NCI-H774 (cell line): ENCODE data around the gene C6.

ENCODE experiments used
- DNase-seq: peaks from one replicate; lab custom pipeline; 2025; lab: John Stamatoyannopoulos, UW

C6 gene

DNA sequence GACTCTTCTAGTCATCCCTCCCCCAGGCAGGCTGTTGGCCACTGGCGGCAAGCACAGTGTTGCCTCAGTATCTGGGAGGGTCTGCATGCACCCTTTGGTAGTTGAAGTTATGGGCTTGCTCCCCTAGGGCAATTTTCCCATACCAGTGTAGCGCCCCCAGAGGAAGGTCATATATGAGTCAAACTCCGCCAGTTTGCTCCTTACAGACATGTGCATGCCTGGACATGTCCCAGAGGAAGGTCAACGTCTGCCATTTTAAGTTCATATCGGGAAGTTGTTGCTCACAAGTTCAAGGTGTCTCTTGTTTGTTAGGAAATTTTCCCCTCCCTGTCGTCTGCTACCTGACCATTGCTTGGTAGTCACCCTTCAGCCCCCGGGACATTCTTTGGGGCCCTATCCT lies 90.9 kb downstream of the C6 start:
- DNase-seq, result no peak

DNA sequence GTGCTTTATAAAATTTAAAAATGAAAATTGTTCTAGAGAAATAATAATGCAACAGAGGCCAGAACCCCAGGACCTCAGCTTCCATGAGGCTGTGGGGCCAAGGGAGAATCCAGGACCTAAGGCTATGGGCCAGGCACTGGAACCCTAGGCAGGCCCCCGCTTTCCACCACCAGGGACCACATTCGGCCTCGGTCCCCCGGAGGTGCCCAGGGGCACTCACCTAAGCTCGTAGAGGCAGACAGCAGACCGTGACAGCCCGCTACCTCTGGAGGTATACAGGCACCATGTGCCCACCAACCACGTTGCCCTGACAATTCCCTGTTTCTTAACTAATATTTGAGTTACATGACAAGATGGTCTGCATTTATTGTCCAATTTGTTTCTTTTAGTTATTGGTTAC lies 92.7 kb downstream of the C6 start:
- no peak for DNase-seq

GRCh38 chr5:41118177-41118576 lies 95.2 kb downstream of the C6 start:
- no peak for DNase-seq

DNA sequence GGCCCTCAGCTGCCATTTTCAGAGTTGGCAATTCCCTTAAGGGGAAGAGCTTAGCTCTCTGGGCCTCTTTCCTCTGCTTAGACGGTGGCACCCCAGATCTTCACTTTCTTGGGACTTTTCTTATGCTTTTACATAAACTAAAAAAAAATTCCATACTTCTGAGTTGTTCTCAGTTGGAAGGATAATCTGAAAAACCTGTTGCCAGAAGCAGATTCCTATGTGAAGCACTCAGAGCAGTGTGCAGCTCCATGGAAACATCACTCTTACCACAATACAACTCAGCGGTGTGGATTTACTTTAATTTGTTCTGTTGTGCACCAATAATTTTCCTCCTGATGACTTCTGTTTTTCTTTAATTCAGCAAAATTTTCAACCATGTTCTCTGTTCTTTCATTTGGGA lies 98.1 kb downstream of the C6 start:
- DNase-seq, result no peak

DNA sequence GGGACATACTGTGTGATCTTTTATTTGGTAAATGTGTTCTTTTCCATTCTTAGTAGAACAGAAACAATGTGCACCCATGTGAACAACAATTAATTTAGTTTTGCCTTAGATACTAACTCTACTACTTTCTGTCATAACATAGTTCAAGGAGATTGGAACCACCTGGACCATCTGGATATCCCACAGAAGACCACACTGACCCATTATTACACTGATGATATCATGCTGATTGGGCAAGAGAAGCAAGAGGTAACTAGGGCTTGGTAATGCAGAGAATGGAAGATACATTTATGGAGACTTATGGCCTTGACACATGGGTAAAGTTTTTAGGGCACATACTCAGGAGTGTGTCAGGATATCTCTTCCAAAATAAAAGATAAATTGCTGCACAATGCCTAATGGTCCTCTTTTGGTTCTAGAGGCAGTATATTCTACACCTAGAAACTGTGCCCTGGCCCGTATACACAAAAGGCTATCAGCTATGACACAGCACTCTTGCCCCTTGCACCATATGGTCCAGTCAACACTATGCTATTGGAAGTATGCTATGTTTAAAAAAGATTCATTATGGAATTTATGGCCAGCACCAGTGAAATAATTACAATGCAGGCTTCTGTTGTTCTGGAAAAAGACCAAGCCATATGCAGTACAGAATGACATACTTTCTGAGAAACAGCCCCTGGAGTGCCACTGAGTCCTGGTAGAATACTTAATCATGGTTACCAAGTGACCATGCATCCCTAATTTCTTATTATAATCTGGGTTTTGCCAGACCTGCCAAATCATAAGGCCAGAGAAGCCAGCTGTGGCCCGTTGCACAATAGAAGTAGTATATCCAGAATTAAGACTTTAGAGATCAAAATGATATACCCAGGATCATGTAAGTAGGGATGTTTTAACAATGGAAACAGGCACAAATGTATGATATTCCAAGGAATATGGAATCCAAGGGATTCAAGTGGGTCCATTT lies 100.6 kb downstream of the C6 start:
- no peak for DNase-seq

DNA sequence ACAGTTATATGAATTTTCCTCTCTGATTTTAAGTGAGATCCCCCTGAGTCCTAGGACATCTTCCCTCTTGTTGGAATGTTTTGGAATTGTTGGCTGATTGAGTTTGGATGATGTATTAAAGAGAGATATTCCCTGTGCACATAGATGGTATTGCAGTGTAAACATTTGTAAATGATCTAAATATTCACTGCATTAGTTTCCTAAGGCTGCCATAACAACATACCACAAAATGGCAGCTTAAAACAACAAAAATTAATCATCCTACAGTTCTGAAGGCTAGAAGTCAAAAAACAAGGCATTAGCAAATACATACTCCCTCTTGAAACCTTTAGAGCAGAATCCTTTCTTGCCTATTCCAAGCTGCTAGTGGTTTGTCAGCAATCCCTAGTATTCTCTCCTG lies 104.1 kb downstream of the C6 start:
- no peak for DNase-seq

GRCh38 chr5:41102341-41102740 lies 111.0 kb downstream of the C6 start:
- DNase-seq, result no peak

DNA sequence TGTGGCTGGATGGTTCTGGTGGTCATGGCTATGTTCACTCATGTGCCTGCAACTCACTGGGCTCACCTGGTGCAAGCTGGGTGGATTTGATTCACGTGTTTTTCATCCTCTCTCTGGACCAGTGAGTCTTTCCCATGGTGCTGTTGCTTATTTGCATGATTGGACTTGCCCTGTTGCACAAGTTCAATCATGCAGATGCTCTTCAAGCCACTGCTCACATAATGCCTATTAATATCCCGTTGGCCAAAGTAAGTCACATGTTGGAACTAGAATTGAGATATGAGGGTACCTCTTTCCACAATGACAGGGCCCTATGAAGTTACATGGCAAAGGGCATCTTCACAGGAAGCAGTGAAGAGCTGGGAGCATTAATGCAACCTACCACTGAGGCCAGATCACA lies 115.7 kb downstream of the C6 start:
- no peak for DNase-seq

GRCh38 chr5:41095324-41096101 lies 117.8 kb downstream of the C6 start:
- DNase-seq, result no peak

GRCh38 chr5:41094871-41095270 lies 118.5 kb downstream of the C6 start:
- no peak for DNase-seq

GRCh38 chr5:41093803-41094202 lies 119.5 kb downstream of the C6 start:
- no peak for DNase-seq
